Measurements from ENCODE around the gene OR4M2.
"Not testable (repeated sequence)": the region's sequence is repeated elsewhere in the genome, so short reads cannot be mapped to it uniquely, and the experiment has no call there.

DNA sequence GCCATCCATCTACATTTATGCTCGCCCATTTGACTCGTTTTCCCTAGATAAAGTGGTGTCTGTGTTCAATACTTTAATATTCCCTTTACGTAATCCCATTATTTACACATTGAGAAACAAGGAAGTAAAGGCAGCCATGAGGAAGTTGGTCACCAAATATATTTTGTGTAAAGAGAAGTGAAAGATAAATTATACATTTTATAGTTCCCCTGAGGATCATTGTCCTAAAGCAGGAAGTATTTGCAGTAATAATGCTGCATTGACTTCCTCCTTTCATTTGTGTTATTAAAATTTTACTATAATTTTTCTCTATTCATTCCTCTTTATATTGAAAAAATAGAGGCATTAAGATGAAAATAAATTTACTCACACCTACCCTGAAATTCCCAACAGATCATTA lies 1.1 kb downstream of the OR4M2 start:
- TF ChIP-seq, protein P1, sequence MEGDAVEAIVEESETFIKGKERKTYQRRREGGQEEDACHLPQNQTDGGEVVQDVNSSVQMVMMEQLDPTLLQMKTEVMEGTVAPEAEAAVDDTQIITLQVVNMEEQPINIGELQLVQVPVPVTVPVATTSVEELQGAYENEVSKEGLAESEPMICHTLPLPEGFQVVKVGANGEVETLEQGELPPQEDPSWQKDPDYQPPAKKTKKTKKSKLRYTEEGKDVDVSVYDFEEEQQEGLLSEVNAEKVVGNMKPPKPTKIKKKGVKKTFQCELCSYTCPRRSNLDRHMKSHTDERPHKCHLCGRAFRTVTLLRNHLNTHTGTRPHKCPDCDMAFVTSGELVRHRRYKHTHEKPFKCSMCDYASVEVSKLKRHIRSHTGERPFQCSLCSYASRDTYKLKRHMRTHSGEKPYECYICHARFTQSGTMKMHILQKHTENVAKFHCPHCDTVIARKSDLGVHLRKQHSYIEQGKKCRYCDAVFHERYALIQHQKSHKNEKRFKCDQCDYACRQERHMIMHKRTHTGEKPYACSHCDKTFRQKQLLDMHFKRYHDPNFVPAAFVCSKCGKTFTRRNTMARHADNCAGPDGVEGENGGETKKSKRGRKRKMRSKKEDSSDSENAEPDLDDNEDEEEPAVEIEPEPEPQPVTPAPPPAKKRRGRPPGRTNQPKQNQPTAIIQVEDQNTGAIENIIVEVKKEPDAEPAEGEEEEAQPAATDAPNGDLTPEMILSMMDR (IDR thresholded peaks at IDR 0.05), result not testable (repeated sequence)
- not testable (repeated sequence) for TF ChIP-seq POLR2A, POLR2AphosphoS5 (IDR thresholded peaks at IDR 0.05)

All from prostate gland (tissue), 2 donors.